GM12873 (cell line): ENCODE results near the gene DHRS11.

ENCODE experiments used
- CTCF ChIP-seq: IDR thresholded peaks from 2 replicates; pipeline ENCODE4 v1.5.1; 2012; ENCODE audit warnings: low read depth, mild to moderate bottlenecking, moderate library complexity, low read length, control low read depth; ENCODE audit not compliant: insufficient read depth; ENCODE audit errors: missing control alignments

Gene DHRS11

GRCh38 chr17:36617773-36618172, 26.1 kb downstream of the DHRS11 start:
- TF ChIP-seq CTCF = no peak

GRCh38 chr17:36623281-36623680, 31.6 kb downstream of the DHRS11 start:
- no peak for TF ChIP-seq CTCF

DNA sequence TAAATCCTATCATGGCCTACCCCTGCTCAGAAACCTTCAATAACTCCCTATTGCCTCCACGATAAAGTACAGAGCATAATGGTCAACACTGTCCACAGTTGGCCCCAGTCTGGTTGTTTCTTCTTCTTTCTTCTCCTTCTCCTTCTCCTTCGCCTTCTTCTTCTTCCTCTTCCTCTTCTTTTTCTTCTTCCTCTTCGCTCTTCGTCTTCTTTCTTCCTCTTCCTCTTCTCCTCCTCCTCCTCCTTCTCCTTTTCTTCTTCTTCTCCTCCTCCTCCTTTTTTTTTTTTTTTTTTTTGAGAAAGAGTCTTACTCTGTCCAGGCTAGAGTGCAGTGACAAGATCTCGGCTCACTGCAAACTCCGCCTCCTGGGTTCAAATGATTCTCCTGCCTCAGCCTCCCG, 33.5 kb downstream of the DHRS11 start:
- no peak for TF ChIP-seq CTCF

DNA sequence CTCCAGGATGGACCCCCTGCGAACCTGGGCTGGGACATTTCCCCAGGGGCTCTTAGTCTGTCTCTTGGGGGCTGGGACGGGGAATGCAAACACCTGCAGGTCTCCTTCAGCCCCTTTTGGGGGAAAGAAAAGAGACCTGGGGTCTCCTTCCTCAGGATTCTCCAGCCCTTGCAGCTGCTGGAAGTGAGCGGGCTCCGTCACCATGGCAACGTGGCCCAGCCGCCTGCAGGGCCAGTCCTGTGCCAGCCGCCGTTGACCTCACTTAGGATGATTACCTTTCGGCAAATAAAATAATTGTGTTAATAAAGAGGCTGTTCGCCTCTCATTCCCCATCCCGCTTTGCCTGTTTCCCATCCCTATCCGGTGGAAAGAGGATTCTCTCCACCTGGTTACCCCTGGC, 35.4 kb downstream of the DHRS11 start:
- no peak for TF ChIP-seq CTCF

DNA sequence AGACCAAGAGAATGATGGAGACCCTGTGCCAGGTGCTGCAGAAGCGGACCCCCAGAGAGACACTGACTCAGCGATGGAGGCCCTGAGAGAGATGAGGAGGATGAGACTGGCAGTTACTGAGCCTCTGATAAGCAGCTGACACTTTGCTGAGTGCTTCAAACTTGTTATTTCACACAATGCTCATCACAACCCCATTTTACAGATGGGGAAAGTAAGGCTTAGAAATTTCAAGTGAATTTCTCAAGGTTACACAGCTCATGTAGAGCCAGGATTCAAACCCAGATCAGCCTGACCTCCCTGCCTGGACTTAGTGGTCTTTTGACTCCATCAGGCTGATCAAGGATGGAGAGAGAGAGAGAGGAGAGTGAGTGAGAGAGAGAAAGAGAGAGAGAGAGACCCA, 36.9 kb downstream of the DHRS11 start:
- TF ChIP-seq CTCF = no peak

GRCh38 chr17:36629252-36629847, 37.7 kb downstream of the DHRS11 start:
- TF ChIP-seq CTCF = peak; percentile 99

- TF ChIP-seq CTCF = no peak
Measured at GRCh38 chr17:36629970-36630502, 38.4 kb downstream of the DHRS11 start.
